ENCODE data around the gene SNF8. TPM values are rescaled to one million over a fixed set of nuclear protein-coding genes. Genes with fewer than 3 reads are reported as not detected.

Gene SNF8
- total RNA-seq, 1 donor from 2014 or later: 40.8 TPM

- DNase-seq: no peak
Measured at GRCh38 chr17:48883171-48883570, 61.5 kb downstream of the SNF8 start.

GRCh38 chr17:48882272-48882671, 62.4 kb downstream of the SNF8 start:
- no peak for DNase-seq

Small RNA genes lying within 50 kb of the gene (small RNA-seq; reads per million reads assigned to genes)
- gene AC068531.1 (ENCODE audit: low replicate concordance) (not detected), gene RF00263 (ENCODE audit: low replicate concordance) (not detected), gene RF01210 (ENCODE audit: low replicate concordance) (not detected), gene RNU1-42P (ENCODE audit: low replicate concordance) (0.09 reads per million)

Other genes starting within 250 kb of the SNF8 start
- not detected for gene PRAC1, start 222.3 kb downstream of the SNF8 start, total RNA-seq
- gene PRAC2, start 221.7 kb downstream of the SNF8 start, total RNA-seq: not detected
- gene HOXB13, start 216.1 kb downstream of the SNF8 start, total RNA-seq: not detected
- not detected for gene TTLL6, start 127.6 kb downstream of the SNF8 start, total RNA-seq
- 44.8 TPM for gene CALCOCO2, start 113.8 kb downstream of the SNF8 start, total RNA-seq
- 38.2 TPM for gene ATP5MC1, start 52.1 kb downstream of the SNF8 start, total RNA-seq
- gene UBE2Z, start 36.4 kb downstream of the SNF8 start, total RNA-seq: 37.9 TPM
- gene GIP, start 23.8 kb upstream of the SNF8 start, total RNA-seq: not detected
- 1.5 TPM for gene IGF2BP1, start 52.5 kb upstream of the SNF8 start, total RNA-seq
- 1.3 TPM for gene B4GALNT2, start 187.9 kb upstream of the SNF8 start, total RNA-seq

Measured in skin of body (tissue), 3 donors.